ENCODE data around the gene PROM2.

The PROM2 gene

GRCh38 chr2:95323347-95324155 lies 49.3 kb downstream of the PROM2 start:
- DNase-seq (ENCODE audit: low read depth) = no peak

- DNase-seq (ENCODE audit: low read depth) = no peak
Observed at GRCh38 chr2:95325026-95325425, 50.8 kb downstream of the PROM2 start.

- DNase-seq (ENCODE audit: low read depth) = no peak
Observed at GRCh38 chr2:95325590-95326432, 51.6 kb downstream of the PROM2 start.

GRCh38 chr2:95326433-95327140 lies 52.3 kb downstream of the PROM2 start:
- no peak for DNase-seq (ENCODE audit: low read depth)

- no peak for DNase-seq (ENCODE audit: low read depth)
Observed at GRCh38 chr2:95327861-95328260, 53.6 kb downstream of the PROM2 start.

GRCh38 chr2:95328358-95329125 lies 54.3 kb downstream of the PROM2 start:
- DNase-seq (ENCODE audit: low read depth) = no peak

- DNase-seq (ENCODE audit: low read depth) = no peak
Observed at GRCh38 chr2:95329401-95329800, 55.2 kb downstream of the PROM2 start.

GRCh38 chr2:95329891-95330793 lies 55.9 kb downstream of the PROM2 start:
- no peak for DNase-seq (ENCODE audit: low read depth)

GRCh38 chr2:95330794-95331338 lies 56.6 kb downstream of the PROM2 start:
- no peak for DNase-seq (ENCODE audit: low read depth)

GRCh38 chr2:95331606-95332005 lies 57.4 kb downstream of the PROM2 start:
- no peak for DNase-seq (ENCODE audit: low read depth)

GRCh38 chr2:95332036-95332435 lies 57.8 kb downstream of the PROM2 start:
- no peak for DNase-seq (ENCODE audit: low read depth)

GRCh38 chr2:95333056-95333455 lies 58.8 kb downstream of the PROM2 start:
- DNase-seq (ENCODE audit: low read depth) = no peak

- no peak for DNase-seq (ENCODE audit: low read depth)
Observed at GRCh38 chr2:95333888-95334338, 59.7 kb downstream of the PROM2 start.

- DNase-seq (ENCODE audit: low read depth) = no peak
Observed at GRCh38 chr2:95334916-95335641, 60.8 kb downstream of the PROM2 start.

- no peak for DNase-seq (ENCODE audit: low read depth)
Observed at GRCh38 chr2:95336406-95336805, 62.2 kb downstream of the PROM2 start.

GRCh38 chr2:95337829-95338228 lies 63.6 kb downstream of the PROM2 start:
- DNase-seq (ENCODE audit: low read depth) = no peak

All from stimulated activated CD8-positive, alpha-beta memory T cell treated with anti-CD3 and anti-CD28 coated beads, Interleukin-7, amount 100 ng/mL, for 24 hours (primary cell).